ENCODE measurements around the gene EIF3I. TPM values are rescaled to one million over a fixed set of nuclear protein-coding genes. Genes with fewer than 3 reads are reported as not detected.

The EIF3I gene
- total RNA-seq, 2 donors from 2014 or later: 117 to 131 TPM

- intact Hi-C loops (cut with DNase I): no loop called here
- no peak for DNase-seq (ENCODE audit: low spot score)
Observed at GRCh38 chr1:32220746-32221580, 1.2 kb upstream of the EIF3I start.

GRCh38 chr1:32221581-32221979 lies 627 bp upstream of the EIF3I start:
- DNase-seq (ENCODE audit: low spot score): no peak
- intact Hi-C loops (cut with DNase I): no loop called here

GRCh38 chr1:32223683-32224082 lies 1.5 kb downstream of the EIF3I start:
- intact Hi-C loops (cut with DNase I): no loop called here
- DNase-seq (ENCODE audit: low spot score): no peak

- no peak for DNase-seq (ENCODE audit: low spot score)
- intact Hi-C loops (cut with DNase I): no loop called here
Observed at GRCh38 chr1:32224285-32224684, 2.1 kb downstream of the EIF3I start.

- intact Hi-C loops (cut with DNase I): no loop called here
- DNase-seq (ENCODE audit: low spot score): no peak
Observed at GRCh38 chr1:32228771-32229170, 6.6 kb downstream of the EIF3I start.

GRCh38 chr1:32231843-32232432 lies 9.7 kb downstream of the EIF3I start:
- intact Hi-C loops (cut with DNase I): no loop called here
- no peak for DNase-seq (ENCODE audit: low spot score)

GRCh38 chr1:32232558-32233304 lies 10.5 kb downstream of the EIF3I start:
- intact Hi-C loops (cut with DNase I): no loop called here
- no peak for DNase-seq (ENCODE audit: low spot score)

GRCh38 chr1:32234792-32235191 lies 12.6 kb downstream of the EIF3I start:
- no peak for DNase-seq (ENCODE audit: low spot score)
- intact Hi-C loops (cut with DNase I): no loop called here

GRCh38 chr1:32239337-32239736 lies 17.1 kb downstream of the EIF3I start:
- intact Hi-C loops (cut with DNase I): no loop called here
- no peak for DNase-seq (ENCODE audit: low spot score)

GRCh38 chr1:32239790-32240139 lies 17.6 kb downstream of the EIF3I start:
- intact Hi-C loops (cut with DNase I): no loop called here
- no peak for DNase-seq (ENCODE audit: low spot score)

- intact Hi-C loops (cut with DNase I): no loop called here
- DNase-seq (ENCODE audit: low spot score): peak; percentile 90
Observed at GRCh38 chr1:32240140-32240951, 18.1 kb downstream of the EIF3I start.

- DNase-seq (ENCODE audit: low spot score): peak; percentile 88
- intact Hi-C loops (cut with DNase I): no loop called here
Observed at GRCh38 chr1:32241001-32241763, 19.0 kb downstream of the EIF3I start.

GRCh38 chr1:32242341-32242851 lies 20.2 kb downstream of the EIF3I start:
- no peak for DNase-seq (ENCODE audit: low spot score)
- intact Hi-C loops (cut with DNase I): no loop called here

GRCh38 chr1:32246888-32247273 lies 24.7 kb downstream of the EIF3I start, which contains the start of gene FAM167B:
Gene FAM167B (plus strand): TSS chr1:32247222. CDS start chr1:32247422, 200 bp downstream.
- intact Hi-C loops (cut with DNase I): no loop called here
- DNase-seq (ENCODE audit: low spot score): peak; percentile 86

- DNase-seq (ENCODE audit: low spot score): no peak
- intact Hi-C loops (cut with DNase I): no loop called here
Observed at GRCh38 chr1:32247452-32247851, 25.2 kb downstream of the EIF3I start.

- peak; percentile 96 for DNase-seq (ENCODE audit: low spot score)
- intact Hi-C loops (cut with DNase I): no loop called here
Observed at GRCh38 chr1:32247983-32248889, 26.0 kb downstream of the EIF3I start.

GRCh38 chr1:32249831-32250525 lies 27.8 kb downstream of the EIF3I start:
- intact Hi-C loops (cut with DNase I): no loop called here
- no peak for DNase-seq (ENCODE audit: low spot score)
